Fibroblast of pulmonary artery (primary cell): ENCODE results near the gene LCN2.
A peak's percentile ranks its signal among the peaks of the same experiment; 100 is the strongest.

Source experiments
- DNase-seq: peaks from one replicate; pipeline ENCODE4 v3.0.0-alpha.2; 2010; ENCODE audit warnings: low read depth
- H3K4me3 ChIP-seq: replicated peaks from 2 replicates; pipeline ENCODE4 v1.5.1; 2011; ENCODE audit warnings: low read depth, mild to moderate bottlenecking, control low read depth, low read length, moderate library complexity
- TF ChIP-seq, protein P1 (sequence below): IDR thresholded peaks from 2 replicates; pipeline ENCODE4 v1.5.1; 2011; ENCODE audit warnings: mild to moderate bottlenecking, control low read depth, low read length, inconsistent platforms; ENCODE audit errors: missing control alignments

LCN2 gene

DNA sequence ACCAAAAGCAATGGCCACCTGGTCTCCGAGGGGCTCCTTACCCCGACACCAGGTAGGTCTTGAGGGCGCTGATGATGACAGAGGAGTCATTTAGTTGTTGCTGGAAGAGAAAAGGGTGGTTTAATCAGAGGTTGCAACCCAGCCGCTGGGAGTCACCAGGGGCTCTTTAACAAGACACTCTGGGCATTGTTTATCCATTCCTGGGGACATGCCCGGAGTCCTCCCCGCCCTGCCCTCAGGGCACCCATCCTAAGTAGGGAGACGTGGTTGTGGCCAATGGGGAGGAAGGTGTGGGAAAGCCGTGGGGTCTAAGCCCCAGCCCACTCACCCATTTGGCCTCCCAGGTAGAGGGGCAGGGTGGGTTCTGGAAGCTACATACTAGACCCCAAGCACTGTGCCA, 24.8 kb upstream of the LCN2 start:
- no peak for DNase-seq
- no peak overlapping the region for H3K4me3 ChIP-seq
- TF ChIP-seq, protein P1, sequence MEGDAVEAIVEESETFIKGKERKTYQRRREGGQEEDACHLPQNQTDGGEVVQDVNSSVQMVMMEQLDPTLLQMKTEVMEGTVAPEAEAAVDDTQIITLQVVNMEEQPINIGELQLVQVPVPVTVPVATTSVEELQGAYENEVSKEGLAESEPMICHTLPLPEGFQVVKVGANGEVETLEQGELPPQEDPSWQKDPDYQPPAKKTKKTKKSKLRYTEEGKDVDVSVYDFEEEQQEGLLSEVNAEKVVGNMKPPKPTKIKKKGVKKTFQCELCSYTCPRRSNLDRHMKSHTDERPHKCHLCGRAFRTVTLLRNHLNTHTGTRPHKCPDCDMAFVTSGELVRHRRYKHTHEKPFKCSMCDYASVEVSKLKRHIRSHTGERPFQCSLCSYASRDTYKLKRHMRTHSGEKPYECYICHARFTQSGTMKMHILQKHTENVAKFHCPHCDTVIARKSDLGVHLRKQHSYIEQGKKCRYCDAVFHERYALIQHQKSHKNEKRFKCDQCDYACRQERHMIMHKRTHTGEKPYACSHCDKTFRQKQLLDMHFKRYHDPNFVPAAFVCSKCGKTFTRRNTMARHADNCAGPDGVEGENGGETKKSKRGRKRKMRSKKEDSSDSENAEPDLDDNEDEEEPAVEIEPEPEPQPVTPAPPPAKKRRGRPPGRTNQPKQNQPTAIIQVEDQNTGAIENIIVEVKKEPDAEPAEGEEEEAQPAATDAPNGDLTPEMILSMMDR = no peak

DNA sequence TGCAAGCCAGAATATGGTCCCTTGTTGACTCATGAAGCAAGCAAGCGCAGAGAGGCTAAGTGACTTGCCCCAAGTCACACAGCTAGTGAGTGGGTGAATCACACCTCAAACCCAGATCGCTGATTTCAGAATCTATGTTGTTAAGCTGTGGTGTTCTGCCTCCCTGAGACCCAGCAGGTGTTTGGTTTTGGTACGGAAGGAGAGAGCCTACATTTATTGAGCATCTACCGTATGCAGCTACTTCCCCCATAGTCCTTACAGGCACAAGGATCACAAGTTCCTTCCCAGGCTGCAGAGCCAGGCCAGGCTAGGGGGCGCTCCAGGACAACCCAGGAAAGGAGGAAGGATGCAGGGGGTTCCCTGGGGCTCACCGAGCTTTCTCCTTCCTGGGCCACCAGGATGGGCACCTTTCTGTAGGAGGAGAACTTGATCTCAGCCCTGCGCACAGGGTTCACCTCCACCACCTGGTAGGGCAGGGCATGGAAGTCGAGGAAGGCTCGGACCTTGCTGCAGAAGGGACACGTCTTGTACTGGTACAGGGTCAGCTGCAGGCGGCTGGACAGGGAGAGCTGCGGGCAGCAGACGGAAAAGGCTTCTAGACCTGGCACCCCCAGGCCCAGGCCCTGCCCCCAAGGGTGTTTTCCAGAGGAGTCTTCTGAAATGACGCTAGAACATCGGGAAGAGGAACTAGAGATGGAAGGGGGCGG, 24.2 kb upstream of the LCN2 start:
- TF ChIP-seq, protein P1 = peak; percentile 72
- peak; percentile 63 for DNase-seq
- H3K4me3 ChIP-seq = no peak overlapping the region

DNA sequence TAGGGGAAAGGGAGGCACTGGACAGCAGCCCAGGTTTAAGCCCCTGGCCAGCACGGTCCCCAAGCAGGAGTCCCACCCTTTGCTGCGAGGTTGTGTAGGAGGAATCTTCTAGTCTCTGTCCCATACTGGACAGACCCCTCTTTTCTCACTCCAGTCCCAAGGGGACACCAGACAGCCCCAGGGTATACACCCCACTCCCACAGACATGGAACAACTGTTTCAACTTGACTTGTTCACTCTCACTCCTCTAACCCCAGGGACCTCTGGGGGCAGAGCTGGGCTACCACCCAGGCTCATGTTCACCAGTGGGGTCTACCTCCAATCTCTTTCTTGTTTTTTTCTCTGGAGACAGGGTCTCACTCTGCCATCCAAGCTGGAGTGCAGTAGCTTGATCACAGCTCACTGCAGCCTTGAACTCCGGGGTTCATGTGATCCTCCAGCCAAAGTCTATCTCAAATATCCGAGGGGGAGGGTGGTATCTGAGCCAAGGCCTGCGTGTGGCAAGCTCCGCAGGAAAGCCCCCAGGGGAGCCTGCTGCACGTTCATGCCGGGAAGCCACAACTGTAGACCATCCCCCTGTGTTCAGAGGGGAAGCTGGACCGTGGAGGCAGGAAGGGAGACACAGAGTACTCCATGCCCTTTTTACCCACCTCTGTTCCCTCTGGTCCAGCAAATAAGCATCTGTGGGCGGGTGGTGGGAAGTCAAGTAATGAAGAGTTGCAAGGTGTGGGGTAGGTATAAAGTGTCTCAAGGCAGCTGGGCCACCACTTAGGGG, 23.5 kb upstream of the LCN2 start:
- H3K4me3 ChIP-seq = peak overlapping the region; percentile 3
- TF ChIP-seq, protein P1 = no peak
- no peak for DNase-seq

DNA sequence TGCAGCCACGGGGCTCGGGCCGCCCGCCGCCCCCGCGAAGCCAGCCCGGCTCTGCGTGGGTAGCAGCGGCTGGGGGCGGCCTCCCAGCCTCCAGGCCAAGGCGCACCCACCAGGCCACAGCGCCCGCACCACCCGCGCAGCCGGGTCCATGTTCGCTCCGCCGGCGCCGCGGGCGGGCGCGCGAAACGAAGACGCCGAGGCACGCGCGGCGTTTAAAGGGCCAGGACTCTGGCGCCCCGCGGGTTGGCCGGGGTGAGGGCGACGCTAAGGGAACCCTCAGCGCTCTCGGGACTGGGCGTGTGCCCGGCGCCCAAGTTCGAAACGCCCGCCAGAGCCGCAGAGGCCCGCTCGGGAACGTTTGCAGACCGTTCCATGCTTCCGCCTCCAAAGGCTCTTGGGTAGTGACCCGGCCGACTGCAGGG, 21.7 kb upstream of the LCN2 start, which contains the start of gene PTGES2:
TSS of gene PTGES2 (minus strand) at position 162 of the 422 bp plus-strand sequence. CDS start at position 150, 12 bp downstream.
- peak; percentile 86 for DNase-seq
- peak within 1 kb of the TSS; percentile 93 for H3K4me3 ChIP-seq
- TF ChIP-seq, protein P1 = no peak

DNA sequence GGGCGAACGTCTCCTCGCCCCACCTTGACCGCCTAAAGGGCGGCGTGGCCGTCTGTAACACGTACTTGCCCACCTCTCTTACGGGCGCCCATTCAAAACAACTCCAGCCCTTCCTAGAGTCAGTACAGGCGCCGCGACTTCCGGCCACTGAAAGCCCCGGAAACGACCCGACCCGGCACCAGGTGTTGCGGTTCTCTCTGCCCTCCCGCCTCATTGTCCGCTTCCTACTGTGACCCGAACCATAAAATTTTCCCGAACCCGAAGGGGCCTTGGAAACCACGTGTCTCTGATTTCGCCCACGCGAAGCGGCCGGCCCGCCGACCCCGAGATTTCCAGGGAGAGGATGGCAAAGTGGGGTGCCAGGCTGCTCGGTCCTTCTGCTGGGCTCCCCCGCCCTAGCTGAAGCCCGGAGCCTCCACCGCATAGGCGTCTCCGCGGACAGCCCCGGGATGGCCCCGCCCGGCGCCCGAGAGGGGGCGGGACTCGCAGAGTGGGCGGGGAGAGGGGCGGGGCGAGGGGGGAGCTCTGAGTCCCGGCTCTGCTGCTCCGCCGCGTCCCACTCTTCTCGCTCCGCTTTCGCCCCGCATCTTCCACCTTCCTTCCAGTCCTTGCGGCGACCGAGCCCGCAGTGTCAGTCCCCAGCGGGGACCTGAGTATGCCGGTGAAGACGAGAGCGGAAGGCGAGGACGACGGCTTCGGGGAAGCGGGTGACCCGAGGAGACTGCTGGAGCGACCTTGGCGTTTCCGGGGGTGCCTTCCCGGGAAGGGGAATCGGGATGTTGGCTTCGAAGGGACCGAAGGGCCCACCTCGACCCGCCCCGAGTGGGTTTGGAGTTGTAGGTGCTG, 21.0 kb upstream of the LCN2 start:
- TF ChIP-seq, protein P1 = no peak
- H3K4me3 ChIP-seq = peak overlapping the region; percentile 93
- peak; percentile 92 for DNase-seq

DNA sequence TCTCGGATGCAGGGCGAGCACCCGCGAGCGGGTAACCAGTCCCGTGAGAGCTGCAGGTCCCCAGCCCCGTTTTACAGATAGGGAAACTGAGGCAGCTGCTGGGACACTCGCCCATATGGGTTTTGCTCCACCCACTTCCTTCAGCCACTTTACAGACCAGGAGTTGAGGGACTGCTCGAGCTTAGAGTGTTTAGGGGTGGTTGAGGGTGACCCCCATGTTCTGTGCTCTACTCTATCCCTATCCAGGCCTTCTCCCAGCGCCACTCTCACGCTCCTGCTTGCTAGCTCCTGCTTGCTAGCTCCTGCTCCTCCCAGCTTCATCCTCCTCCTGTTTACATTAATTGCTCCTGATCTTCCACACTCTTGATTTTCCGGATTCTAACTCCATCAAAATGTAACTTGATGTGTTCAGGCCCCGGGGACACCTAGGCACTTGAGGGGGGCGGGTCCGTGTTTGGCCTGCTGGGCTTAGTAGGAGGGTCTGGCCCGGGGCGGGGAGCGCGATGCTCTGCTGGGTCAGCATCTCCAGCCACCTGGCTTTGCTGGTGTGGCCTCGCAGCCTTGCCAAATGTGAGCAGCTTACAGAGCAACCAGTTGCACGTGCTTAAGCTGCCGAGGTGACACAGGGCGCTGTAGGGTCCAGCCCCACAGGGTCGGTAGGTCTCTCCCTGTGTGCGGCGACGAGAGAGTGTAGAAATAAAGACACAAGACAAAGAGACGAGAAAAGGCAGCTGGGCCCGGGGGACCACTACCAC, 20.2 kb upstream of the LCN2 start:
- TF ChIP-seq, protein P1 = no peak
- peak overlapping the region; percentile 93 for H3K4me3 ChIP-seq
- DNase-seq = no peak
